Endothelial cell of umbilical vein (primary cell): ENCODE results near the gene DNAJC6. TPM values are rescaled to one million over a fixed set of nuclear protein-coding genes. Genes with fewer than 3 reads are reported as not detected.

Experiments
- BruUV-seq: library from RNA; stranded (reverse); fragments of 400-500 nt; replicated peaks from 2 replicates; lab custom pipeline; 2021; lab: Mats Ljungman, UMichigan
- CTCF ChIA-PET: fragments of 300-600, 350-600 bp; sonication (Branson Sonifier 250); formaldehyde crosslinking; loops from one replicate; lab custom pipeline; 2021; ENCODE audit warnings: antibody characterized with exemption, inconsistent platforms; lab: Charles Lee
- POLR2A ChIA-PET: fragments of 300-600, 350-600 bp; sonication (Branson Sonifier 250); formaldehyde crosslinking; loops from one replicate; lab custom pipeline; 2021; ENCODE audit warnings: antibody characterized with exemption, inconsistent platforms; lab: Charles Lee
- DNase-seq: peaks from one replicate; pipeline ENCODE4 v3.0.0-alpha.2; 2011; ENCODE audit warnings: low read depth, low spot score
- FAIRE-seq: peaks from 2 replicates; lab custom pipeline; 2011; peaks lifted over from hg19 to GRCh38; lab: Jason Lieb, UNC
- H2AFZ ChIP-seq: 2 replicates; pipeline ENCODE4 v1.6.0; 2012; ENCODE audit warnings: low read depth, low read length, control low read depth, inconsistent platforms
- H3K27ac ChIP-seq: 2 replicates; pipeline ENCODE4 v1.5.1; 2011; ENCODE audit warnings: low read depth, mild to moderate bottlenecking, control low read depth, low read length, moderate library complexity; ENCODE audit not compliant: insufficient read depth
- H3K27me3 ChIP-seq, 2 experiments: 2 replicates each; pipeline versions ENCODE4 v1.6.0 to v1.6.1; 2011; ENCODE audit warnings: low read length in 2 of 2, mixed read lengths in 1 of 2; ENCODE audit not compliant: control insufficient read depth in 2 of 2, insufficient read depth in 2 of 2
- H3K36me3 ChIP-seq, 2 experiments: 2 replicates in 1 of 2; 3 replicates in 1 of 2; pipeline ENCODE4 v1.5.1; 2011; ENCODE audit warnings: low read length in 2 of 2, mild to moderate bottlenecking in 1 of 2, moderate library complexity in 1 of 2; ENCODE audit not compliant: control insufficient read depth in 2 of 2, insufficient read depth in 2 of 2; ENCODE audit errors: extremely low read depth in 1 of 2
- H3K4me1 ChIP-seq: 3 replicates; pipeline ENCODE4 v1.5.1; 2011; ENCODE audit warnings: mild to moderate bottlenecking, low read length; ENCODE audit not compliant: control insufficient read depth, insufficient read depth; ENCODE audit errors: extremely low read depth
- H3K4me2 ChIP-seq: 2 replicates; pipeline ENCODE4 v1.6.1; 2011; ENCODE audit warnings: low read length, control low read depth, mixed read lengths; ENCODE audit not compliant: insufficient read depth
- H3K4me3 ChIP-seq, 3 experiments: fragments of 200-600 bp in 1 of 3; sonication (generic), shearing (Covaris generic) in 1 of 3; replicated peaks in 1 of 3; 2 replicates each; pipeline ENCODE4 v1.5.1; 2011 to 2016; ENCODE audit warnings: control low read depth in 3 of 3, low read length in 3 of 3, mild to moderate bottlenecking in 2 of 3, inconsistent platforms in 1 of 3, low read depth in 1 of 3, moderate library complexity in 1 of 3; ENCODE audit not compliant: insufficient read depth in 1 of 3
- H3K79me2 ChIP-seq: 2 replicates; pipeline ENCODE4 v1.6.0; 2012; ENCODE audit warnings: low read length, inconsistent platforms; ENCODE audit not compliant: control insufficient read depth, insufficient read depth
- H3K9ac ChIP-seq: replicated peaks from 2 replicates; pipeline ENCODE3; 2011; ENCODE audit warnings: low read length, control low read depth; ENCODE audit not compliant: insufficient read depth; ENCODE audit errors: extremely low read depth
- H3K9me1 ChIP-seq: replicated peaks from 3 replicates; pipeline ENCODE4 v1.6.0; 2011; ENCODE audit warnings: mild to moderate bottlenecking, low read length; ENCODE audit not compliant: control insufficient read depth, insufficient read depth; ENCODE audit errors: extremely low read depth
- H3K9me3 ChIP-seq: replicated peaks from 2 replicates; pipeline ENCODE4 v1.5.1; 2012; ENCODE audit warnings: low read length, inconsistent platforms; ENCODE audit not compliant: control insufficient read depth, insufficient read depth
- H4K20me1 ChIP-seq: replicated peaks from 2 replicates; pipeline ENCODE3; 2011; ENCODE audit warnings: mild to moderate bottlenecking, low read length; ENCODE audit not compliant: control insufficient read depth, insufficient read depth; ENCODE audit errors: extremely low read depth
- EZH2 ChIP-seq: IDR thresholded peaks from 2 replicates; pipeline ENCODE4 v1.6.1; 2012; ENCODE audit warnings: borderline replicate concordance, low read depth, mild to moderate bottlenecking, moderate library complexity, low read length, inconsistent platforms; ENCODE audit not compliant: severe bottlenecking
- FOS ChIP-seq: IDR thresholded peaks from 2 replicates; pipeline ENCODE4 v1.6.1; 2011; ENCODE audit warnings: mild to moderate bottlenecking, low read length, moderate library complexity, borderline replicate concordance; ENCODE audit not compliant: insufficient read depth
- GATA2 ChIP-seq: IDR thresholded peaks from 2 replicates; pipeline ENCODE4 v1.7.0; 2011; ENCODE audit warnings: low read depth, mild to moderate bottlenecking, moderate library complexity, mixed read lengths, low read length; ENCODE audit not compliant: insufficient read length, insufficient read depth
- JUN ChIP-seq: IDR thresholded peaks from 2 replicates; pipeline ENCODE4 v1.6.1; 2011; ENCODE audit warnings: borderline replicate concordance, low read depth; ENCODE audit not compliant: insufficient read length, insufficient read depth
- MAX ChIP-seq: IDR thresholded peaks from 2 replicates; pipeline ENCODE4 v1.6.1; 2011; ENCODE audit not compliant: insufficient read depth, insufficient read length
- MYC ChIP-seq: IDR thresholded peaks from one replicate; pipeline ENCODE4 v1.6.1; 2011; ENCODE audit warnings: mild to moderate bottlenecking, low read depth, low read length
- POLR2A ChIP-seq: IDR thresholded peaks from 2 replicates; pipeline ENCODE4 v1.6.1; 2012; ENCODE audit warnings: low read depth, mild to moderate bottlenecking, control low read depth, low read length
- POLR2AphosphoS5 ChIP-seq: IDR thresholded peaks from 2 replicates; pipeline ENCODE4 v1.6.1; 2012; ENCODE audit warnings: low read depth, mild to moderate bottlenecking, control low read depth, low read length, moderate library complexity; ENCODE audit not compliant: insufficient read depth
- dilution Hi-C: fragments of 300-500 bp; cut with MboI; formaldehyde crosslinking; loops from one replicate; pipeline ENCODE4 v1.15.0; 2019; ENCODE audit warnings: low sequenced_read_pairs; ENCODE audit not compliant: extremely low pct_ligation_motif_present
- intact Hi-C: fragments of 100-400 bp; cut with micrococcal nuclease; formaldehyde crosslinking; loops from one replicate; pipeline ENCODE4 v1.10.0; 2022
- polyA plus RNA-seq, 4 experiments: library from polyadenylated mRNA; depleted of rRNA in 3 of 4; stranded (reverse) in 3 of 4; unstranded in 1 of 4; fragments of >200 nt; gene quantifications; 2 replicates each; pipeline versions ENCODE4 v1.2.1 to v1.2.3, GENCODE V29; 2011 to 2012; ENCODE audit warnings: missing spikeins in 1 of 4
- total RNA-seq: library from RNA; stranded (reverse); gene quantifications from 2 replicates; pipeline ENCODE4 v1.2.3, GENCODE V29; 2021
- TF ChIP-seq, protein P1 (sequence below), 2 donors: IDR thresholded peaks; 1 replicate in 1 of 2; 2 replicates in 1 of 2; pipeline ENCODE4 v1.5.1; 2011; ENCODE audit warnings: low read length in 2 of 2, mild to moderate bottlenecking in 2 of 2, moderate library complexity in 2 of 2, control low read depth in 1 of 2, inconsistent platforms in 1 of 2, low read depth in 1 of 2; ENCODE audit not compliant: insufficient read depth in 1 of 2; ENCODE audit errors: extremely low read depth in 1 of 2

DNAJC6 gene
- total and polyA plus RNA-seq, 2 donors (not counting 3 experiments of a cell fraction or from before 2014, with no cell fraction given) = 2.3 to 4.9 TPM

GRCh38 chr1:65393347-65393746 is 84.0 kb downstream of the DNAJC6 start:
- no peak for TF ChIP-seq POLR2A
- TF ChIP-seq EZH2 = no peak
- TF ChIP-seq, protein P1, sequence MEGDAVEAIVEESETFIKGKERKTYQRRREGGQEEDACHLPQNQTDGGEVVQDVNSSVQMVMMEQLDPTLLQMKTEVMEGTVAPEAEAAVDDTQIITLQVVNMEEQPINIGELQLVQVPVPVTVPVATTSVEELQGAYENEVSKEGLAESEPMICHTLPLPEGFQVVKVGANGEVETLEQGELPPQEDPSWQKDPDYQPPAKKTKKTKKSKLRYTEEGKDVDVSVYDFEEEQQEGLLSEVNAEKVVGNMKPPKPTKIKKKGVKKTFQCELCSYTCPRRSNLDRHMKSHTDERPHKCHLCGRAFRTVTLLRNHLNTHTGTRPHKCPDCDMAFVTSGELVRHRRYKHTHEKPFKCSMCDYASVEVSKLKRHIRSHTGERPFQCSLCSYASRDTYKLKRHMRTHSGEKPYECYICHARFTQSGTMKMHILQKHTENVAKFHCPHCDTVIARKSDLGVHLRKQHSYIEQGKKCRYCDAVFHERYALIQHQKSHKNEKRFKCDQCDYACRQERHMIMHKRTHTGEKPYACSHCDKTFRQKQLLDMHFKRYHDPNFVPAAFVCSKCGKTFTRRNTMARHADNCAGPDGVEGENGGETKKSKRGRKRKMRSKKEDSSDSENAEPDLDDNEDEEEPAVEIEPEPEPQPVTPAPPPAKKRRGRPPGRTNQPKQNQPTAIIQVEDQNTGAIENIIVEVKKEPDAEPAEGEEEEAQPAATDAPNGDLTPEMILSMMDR (IDR thresholded peaks at IDR 0.05; ENCODE audit: extremely low read depth in 1 of 2, insufficient read depth in 1 of 2, low read depth in 1 of 2, low read length in 2 of 2) = no peak
- TF ChIP-seq MYC = no peak
- TF ChIP-seq JUN = peak; percentile 42
- no peak for TF ChIP-seq POLR2AphosphoS5
- TF ChIP-seq FOS = peak; percentile 89
- TF ChIP-seq MAX = no peak
- no peak for TF ChIP-seq GATA2
- no peaks in the 10 kb centered on the region for H3K9me3 ChIP-seq
- BruUV-seq = no TSS peak
- no peaks in the 10 kb centered on the region for H3K36me3 ChIP-seq
- dilution Hi-C loops (no loop called here), intact Hi-C loops (no loop called here)
- no peak overlapping the region for H2AFZ ChIP-seq
- H3K4me2 ChIP-seq = no peak overlapping the region
- no peaks in the 10 kb centered on the region for H3K79me2 ChIP-seq
- no peak overlapping the region for H3K4me3 ChIP-seq
- H4K20me1 ChIP-seq = no peaks in the 10 kb centered on the region
- DNase-seq (peak; percentile 17), FAIRE-seq (peak; percentile 70)
- no peak overlapping the region for H3K27ac ChIP-seq
- H3K9me1 ChIP-seq = no peaks in the 10 kb centered on the region
- CTCF ChIA-PET = interaction anchor here (0.6 to 2.1 kb wide), 6 partner anchors 10 to 294 kb away, joined by 3 to 6 read pairs (median 3); no protein-coding TSS in a partner anchor
- H3K27me3 ChIP-seq = no peaks in the 10 kb centered on the region
- peaks cover 22% of the 10 kb centered on the region for H3K4me1 ChIP-seq
- no peak overlapping the region for H3K9ac ChIP-seq
- POLR2A ChIA-PET = no interaction called here
